ENCODE measurements around the gene PRMT9.
A peak's percentile ranks its signal among the peaks of the same experiment; 100 is the strongest.

PRMT9 gene

GRCh38 chr4:147628415-147628814, 55.5 kb downstream of the PRMT9 start:
- DNase-seq (ENCODE audit: low read depth, low spot score): no peak
- H3K27ac ChIP-seq: no peak overlapping the region

- no peak for DNase-seq (ENCODE audit: low read depth, low spot score)
- no peak overlapping the region for H3K27ac ChIP-seq
Measured at GRCh38 chr4:147626903-147627302, 57.1 kb downstream of the PRMT9 start.

DNA sequence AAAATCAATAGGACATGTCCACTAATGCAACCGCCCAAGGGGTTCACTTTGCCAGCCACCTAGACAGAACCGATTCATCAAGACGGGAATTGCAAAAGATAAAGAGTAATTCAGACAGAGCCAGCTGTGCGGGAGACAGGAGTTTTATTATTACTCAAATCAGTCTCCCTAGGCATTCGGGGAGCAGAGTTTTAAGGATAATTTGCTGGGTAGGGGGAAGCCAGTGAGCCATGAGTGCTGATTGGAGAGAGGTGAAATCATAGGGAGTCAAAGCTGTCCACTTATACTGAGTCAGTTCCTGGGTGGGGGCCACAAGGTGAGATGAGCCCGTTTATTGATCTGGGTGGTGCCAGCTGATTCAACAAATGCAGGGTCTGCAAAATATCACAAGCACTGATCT, 58.2 kb downstream of the PRMT9 start:
- no peak for DNase-seq (ENCODE audit: low read depth, low spot score)
- no peak overlapping the region for H3K27ac ChIP-seq

- no peak for DNase-seq (ENCODE audit: low read depth, low spot score)
- no peak overlapping the region for H3K27ac ChIP-seq
Measured at GRCh38 chr4:147620315-147620714, 63.6 kb downstream of the PRMT9 start.

GRCh38 chr4:147617841-147618691, 65.9 kb downstream of the PRMT9 start:
- no peak for DNase-seq (ENCODE audit: low read depth, low spot score)
- H3K27ac ChIP-seq: peak overlapping the region; percentile 79

DNA sequence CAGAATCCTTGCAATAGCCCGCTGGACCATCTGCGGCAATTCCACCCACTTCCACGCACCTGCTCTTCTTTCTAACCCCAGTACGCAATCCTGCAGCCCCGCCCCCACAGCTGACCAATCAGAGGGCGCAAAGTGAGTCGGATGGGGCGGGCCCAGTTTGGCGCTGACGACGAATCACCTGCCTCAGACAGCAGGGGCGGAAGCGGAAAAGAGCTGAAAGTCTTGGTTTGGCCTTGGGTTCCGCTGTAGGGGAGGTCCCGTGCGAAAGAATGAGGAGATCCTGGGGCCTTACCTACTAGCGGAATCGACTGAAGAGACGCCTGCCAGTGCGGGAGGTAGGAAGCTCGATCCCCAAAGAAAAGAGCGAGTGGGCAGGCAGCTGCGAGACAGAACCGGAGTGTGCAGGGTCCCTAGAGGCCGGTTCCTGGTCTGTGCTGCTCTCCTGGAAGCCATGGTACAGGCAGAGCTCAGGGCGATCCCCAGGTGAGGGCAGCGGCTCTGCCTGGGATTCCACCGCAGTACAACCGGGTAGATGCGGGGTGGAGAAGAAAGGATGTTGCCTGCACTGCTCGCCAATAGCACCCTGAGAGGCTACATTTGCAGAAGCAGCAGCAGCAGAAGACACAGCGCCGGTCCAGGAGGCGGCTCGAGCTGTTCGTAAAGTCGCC, 66.7 kb downstream of the PRMT9 start, which contains the start of gene TMEM184C:
TMEM184C (plus strand) TSS at position 225 of the 668 bp plus-strand sequence. CDS start 560 bp downstream, outside the sequence.
- peak within 1 kb of the TSS; percentile 79 for H3K27ac ChIP-seq

DNA sequence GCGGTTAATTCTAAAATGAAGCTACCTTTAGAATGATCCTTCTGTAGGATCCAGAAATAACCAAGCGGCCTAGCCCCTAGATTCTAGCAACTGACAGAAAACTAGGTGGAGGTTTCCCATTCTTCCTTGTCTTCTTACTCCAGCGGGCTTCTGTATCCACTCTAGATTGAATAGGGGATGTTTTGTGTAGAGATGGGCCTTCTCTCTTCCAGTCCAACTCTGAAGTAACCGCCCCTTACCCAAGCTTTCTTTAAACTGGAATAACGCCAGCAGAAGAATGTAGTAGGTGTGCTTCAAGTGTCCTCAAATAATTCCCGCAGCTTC, 67.2 kb downstream of the PRMT9 start:
- no peak overlapping the region for H3K27ac ChIP-seq
- no peak for DNase-seq (ENCODE audit: low read depth, low spot score)

More for the DNA sequence above, 66.7 kb downstream of the PRMT9 start, which contains the start of gene TMEM184C:
- DNase-seq (ENCODE audit: low read depth, low spot score): peak; percentile 67

DNA sequence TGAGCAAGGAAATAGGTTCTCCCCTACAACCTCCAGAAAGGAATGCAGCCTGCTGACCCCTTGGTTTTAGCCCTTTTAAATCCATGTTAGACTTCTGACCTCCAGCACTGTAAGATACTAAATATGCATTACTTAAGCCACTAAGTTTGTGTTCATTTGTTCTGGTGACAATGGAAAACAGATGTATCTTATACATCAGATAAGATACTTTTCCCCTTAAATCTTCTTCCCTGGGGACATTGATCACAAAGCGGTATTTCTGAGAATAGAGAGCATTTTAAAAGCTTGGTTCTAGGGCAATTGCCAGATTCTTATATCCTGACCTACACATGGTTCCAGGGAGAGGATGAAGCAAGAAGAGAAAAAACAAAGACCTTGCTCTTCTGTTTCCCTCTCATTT, 73.3 kb downstream of the PRMT9 start:
- no peak for DNase-seq (ENCODE audit: low read depth, low spot score)
- no peak overlapping the region for H3K27ac ChIP-seq

- no peak overlapping the region for H3K27ac ChIP-seq
- DNase-seq (ENCODE audit: low read depth, low spot score): no peak
Measured at GRCh38 chr4:147607471-147607870, 76.5 kb downstream of the PRMT9 start.

DNA sequence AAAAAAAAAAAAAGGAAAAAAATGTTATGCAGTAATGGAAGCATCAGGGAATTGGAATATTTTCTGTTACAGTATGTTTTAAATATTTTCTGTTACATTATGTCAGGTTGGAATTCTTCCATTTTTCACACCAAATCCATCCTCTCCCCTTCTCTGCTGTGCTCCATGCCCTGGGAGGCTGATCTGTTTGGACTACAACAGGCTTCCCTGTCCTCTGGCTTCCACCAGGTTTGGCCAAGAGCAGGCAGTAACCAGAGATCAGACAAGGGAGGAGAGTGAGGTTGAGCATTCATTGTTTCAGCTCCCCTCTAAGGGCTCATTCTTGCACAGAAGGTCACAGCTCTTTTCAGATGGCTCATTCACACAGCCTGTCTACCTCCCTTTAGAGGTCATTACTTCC, 78.5 kb downstream of the PRMT9 start:
- no peak for DNase-seq (ENCODE audit: low read depth, low spot score)
- no peak overlapping the region for H3K27ac ChIP-seq

- no peak for DNase-seq (ENCODE audit: low read depth, low spot score)
- H3K27ac ChIP-seq: no peak overlapping the region
Measured at GRCh38 chr4:147599769-147600168, 84.2 kb downstream of the PRMT9 start.

DNA sequence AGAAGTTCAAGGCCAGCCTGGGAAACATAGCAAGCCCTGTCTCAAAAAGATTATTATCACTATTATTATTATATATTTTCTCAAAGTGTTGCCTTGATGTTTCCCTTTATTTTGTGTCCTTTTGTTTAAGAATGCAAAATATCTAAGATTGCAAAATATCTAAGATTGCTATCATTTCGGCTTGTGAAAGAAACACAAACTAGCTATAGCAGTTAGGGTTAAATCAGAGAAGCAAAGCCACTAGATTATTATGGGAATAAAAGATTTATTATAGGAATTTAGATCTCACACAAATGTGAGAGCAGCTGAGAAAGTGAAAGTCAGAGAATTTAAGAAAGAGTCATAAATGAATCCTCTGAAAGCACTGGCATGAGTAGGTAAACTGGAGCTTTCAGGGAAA, 84.8 kb downstream of the PRMT9 start:
- no peak for DNase-seq (ENCODE audit: low read depth, low spot score)
- H3K27ac ChIP-seq: no peak overlapping the region

GRCh38 chr4:147597561-147597960, 86.4 kb downstream of the PRMT9 start:
- H3K27ac ChIP-seq: peak overlapping the region; percentile 31
- no peak for DNase-seq (ENCODE audit: low read depth, low spot score)

DNA sequence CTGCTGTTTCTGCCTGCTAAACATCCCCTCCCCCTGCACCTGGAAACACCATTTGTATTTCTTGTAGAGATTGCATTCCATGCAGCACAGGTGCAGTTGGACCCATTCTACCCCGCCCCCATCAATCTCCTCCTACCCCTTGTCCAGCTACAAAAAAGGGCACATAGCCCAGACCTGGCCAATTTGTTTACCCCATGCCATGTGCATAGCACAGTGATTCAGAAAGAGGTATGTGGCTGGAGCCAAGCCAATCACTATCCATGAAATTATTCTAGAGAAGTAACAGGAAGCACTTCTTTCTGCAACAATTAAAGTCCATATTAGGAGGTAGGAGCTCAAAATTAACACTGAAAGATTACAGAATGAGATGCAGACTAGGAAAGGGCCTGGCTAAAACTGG, 87.0 kb downstream of the PRMT9 start:
- H3K27ac ChIP-seq: peak overlapping the region; percentile 31
- DNase-seq (ENCODE audit: low read depth, low spot score): no peak

GRCh38 chr4:147596377-147596776, 87.6 kb downstream of the PRMT9 start:
- peak overlapping the region; percentile 31 for H3K27ac ChIP-seq
- no peak for DNase-seq (ENCODE audit: low read depth, low spot score)

- H3K27ac ChIP-seq: no peak overlapping the region
- no peak for DNase-seq (ENCODE audit: low read depth, low spot score)
Measured at GRCh38 chr4:147594578-147594977, 89.4 kb downstream of the PRMT9 start.

- no peak overlapping the region for H3K27ac ChIP-seq
- no peak for DNase-seq (ENCODE audit: low read depth, low spot score)
Measured at GRCh38 chr4:147594107-147594506, 89.9 kb downstream of the PRMT9 start.

DNA sequence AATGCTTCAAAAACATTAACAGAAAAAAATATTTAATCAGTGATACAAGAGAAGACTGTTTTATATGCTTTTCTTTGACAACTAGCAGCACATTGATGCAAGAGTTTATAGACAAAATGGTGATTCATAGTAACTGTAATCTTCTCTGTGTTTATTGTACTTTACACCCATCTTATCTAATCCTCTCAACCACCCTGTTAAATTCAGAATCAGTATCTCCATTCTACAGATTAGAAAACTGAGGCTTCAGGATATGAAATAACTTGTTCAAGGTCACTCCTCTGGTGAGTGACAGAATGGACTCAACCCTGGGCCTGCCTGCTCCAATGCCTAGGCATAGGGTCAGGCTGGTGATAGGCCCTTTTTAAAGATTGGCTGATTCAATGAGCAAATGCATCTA, 92.9 kb downstream of the PRMT9 start:
- no peak for DNase-seq (ENCODE audit: low read depth, low spot score)
- H3K27ac ChIP-seq: no peak overlapping the region

DNA sequence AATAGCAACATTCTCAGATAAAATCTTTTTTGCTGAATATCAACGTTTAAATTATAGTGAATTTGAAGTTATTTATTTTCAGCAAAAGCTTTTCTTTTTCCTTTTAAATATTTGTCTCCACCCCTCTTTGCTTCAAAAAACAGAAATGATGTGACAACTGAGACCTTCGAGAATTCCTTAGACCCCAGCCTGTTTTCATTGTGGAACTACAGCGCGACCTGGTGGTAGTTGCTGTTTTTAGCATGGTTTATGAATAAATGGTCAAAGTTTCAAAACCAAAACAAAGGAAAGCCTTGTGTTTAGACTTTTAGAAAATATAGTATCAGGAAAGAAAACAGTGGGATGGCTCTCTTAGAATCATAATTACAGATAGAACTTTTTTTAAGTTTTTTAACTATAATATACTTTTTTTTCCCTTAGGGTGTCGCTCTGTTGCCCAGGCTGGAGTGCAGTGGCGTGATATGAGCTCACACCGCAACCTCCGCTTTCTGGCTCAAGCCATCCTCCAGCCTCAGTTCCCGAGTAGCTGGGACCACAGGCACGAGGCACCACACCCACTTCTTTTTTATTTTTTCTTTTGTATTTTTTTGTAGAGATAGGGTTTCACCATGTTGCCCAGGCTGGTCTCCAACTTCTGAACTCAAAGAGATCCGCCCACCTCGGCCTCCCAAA, 93.6 kb downstream of the PRMT9 start:
- DNase-seq (ENCODE audit: low read depth, low spot score): no peak

GRCh38 chr4:147589586-147589985, 94.4 kb downstream of the PRMT9 start:
- DNase-seq (ENCODE audit: low read depth, low spot score): no peak
- no peak overlapping the region for H3K27ac ChIP-seq

More for the DNA sequence above, 93.6 kb downstream of the PRMT9 start:
- H3K27ac ChIP-seq: no peak overlapping the region

Measured in epithelial cell of prostate (primary cell).